Stimulated activated CD4-positive, alpha-beta T cell treated with anti-CD3 and anti-CD28 coated beads, Interleukin-1b, Interleukin-23, amount 100 ng/mL, for 4 hours (primary cell): ENCODE results near the gene TMEM119.
"Not testable (repeated sequence)": the region's sequence is repeated elsewhere in the genome, so short reads cannot be mapped to it uniquely, and the experiment has no call there.

Source experiments
- DNase-seq, 2 donors: peaks; one replicate each; pipeline ENCODE4 v3.0.0-alpha.2; 2020; ENCODE audit warnings: low read depth in 2 of 2

Gene TMEM119

DNA sequence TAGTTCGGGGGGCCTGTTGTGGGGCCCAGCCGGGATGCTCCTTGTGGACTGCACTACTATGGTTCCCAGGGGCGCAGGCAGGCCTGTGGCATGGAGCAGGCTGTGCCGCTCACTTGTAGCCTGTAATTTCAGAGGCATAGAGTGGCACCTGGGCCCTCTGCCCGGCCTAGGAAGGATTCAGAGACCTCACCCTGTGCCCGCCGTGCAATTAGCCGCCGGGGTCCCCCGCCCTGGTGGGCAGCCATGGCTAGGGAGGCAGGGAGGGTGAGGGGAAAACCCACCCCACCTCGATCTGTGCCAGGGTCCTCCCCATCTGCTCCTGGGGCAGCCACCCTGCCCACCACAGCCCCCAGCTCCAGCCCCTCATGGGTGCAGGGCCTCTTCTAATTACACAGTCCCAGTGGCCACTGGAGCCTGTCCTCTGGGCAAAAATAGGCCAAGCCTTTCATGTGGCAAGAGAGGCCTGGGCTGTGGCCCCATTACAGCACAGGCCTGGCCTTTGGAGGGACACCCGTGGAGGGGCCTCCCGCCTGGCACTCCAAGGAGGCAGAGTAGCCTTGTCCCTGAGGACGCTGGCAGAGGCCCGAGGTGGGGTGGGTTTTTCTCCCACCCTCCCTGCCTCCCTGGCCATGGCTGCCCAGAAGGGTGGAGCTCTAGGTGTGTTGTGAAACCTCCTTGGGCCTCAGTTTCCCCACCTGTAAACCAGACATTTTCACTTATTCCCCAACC is 5.3 kb upstream of the TMEM119 start:
- no peak for DNase-seq

- no peak for DNase-seq
Measured at GRCh38 chr12:108602209-108602705, 4.4 kb upstream of the TMEM119 start.

- no peak for DNase-seq
Measured at GRCh38 chr12:108600702-108601007, 2.8 kb upstream of the TMEM119 start.

DNA sequence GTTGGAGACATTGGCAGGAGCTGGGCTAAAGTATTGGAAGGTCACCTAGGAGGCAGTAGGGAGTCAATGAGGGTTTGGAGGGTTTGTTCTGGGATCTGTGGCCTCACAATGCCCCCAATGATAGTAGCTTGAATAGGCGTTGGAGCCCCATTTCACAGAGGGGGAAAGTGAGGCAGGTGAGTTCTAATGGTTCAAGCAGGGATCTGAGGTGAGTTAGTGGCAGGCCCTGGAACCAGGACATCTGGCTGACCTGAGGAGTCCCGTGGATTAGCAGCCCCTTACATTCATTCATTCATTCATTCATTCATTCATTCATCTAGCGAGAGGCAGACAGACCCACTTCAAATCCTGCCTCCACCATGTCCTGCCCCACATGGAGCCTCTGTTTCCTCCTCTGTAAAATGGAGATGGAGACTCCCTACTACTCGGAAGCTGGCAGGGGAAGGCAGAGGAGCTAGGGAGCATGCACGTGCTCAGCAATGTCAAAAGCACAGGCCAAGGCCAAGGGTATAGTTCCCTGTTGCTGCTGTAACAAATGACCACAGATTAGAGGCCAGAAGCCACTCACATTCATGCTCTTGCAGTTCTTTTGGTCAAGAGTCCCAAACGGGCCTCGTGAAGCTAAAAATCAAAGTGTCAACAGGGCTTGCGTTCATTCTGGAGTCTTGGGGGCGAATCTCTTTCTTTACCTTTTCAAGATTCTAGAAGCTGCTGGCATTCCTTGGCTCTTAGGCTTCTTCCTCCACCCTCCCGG is 2.2 kb upstream of the TMEM119 start:
- no peak for DNase-seq

- DNase-seq: no peak
Measured at GRCh38 chr12:108599541-108599940, 1.7 kb upstream of the TMEM119 start.

DNA sequence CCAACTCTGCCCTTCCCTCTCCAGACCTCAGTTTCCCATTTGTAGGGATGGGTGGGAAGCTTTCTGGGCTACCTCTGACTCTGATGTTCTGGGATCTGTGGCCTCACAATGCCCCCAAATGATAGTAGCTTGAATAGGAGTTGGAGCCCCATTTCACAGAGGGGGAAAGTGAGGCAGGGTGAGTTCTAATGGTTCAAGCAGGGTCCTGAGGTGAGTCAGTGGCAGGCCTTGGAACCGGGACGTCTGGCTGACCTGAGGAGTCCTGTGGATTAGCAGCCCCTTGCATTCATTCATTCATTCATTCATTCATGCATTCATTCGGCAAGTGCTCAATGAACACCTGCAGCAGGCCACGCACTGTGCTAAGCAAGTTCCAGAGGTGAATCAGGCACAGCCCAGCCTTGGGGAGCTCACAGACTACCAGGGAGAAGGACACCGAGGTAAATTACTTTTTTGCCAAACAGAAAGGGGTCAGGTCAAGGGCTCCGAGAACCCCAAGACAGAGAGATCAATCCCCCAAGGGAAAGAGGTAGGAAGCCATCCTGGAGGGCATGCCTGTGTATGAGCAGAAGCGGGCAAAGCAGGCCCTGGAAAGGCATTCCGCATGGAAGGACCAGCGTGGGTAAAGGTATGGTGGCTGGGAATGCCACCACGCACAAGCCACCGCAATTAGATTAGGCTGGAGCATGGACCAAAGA is 818 bp upstream of the TMEM119 start:
- no peak for DNase-seq

GRCh38 chr12:108596854-108597558 is 878 bp downstream of the TMEM119 start:
- DNase-seq: no peak

GRCh38 chr12:108595711-108596647 is 1.9 kb downstream of the TMEM119 start:
- DNase-seq: no peak

DNA sequence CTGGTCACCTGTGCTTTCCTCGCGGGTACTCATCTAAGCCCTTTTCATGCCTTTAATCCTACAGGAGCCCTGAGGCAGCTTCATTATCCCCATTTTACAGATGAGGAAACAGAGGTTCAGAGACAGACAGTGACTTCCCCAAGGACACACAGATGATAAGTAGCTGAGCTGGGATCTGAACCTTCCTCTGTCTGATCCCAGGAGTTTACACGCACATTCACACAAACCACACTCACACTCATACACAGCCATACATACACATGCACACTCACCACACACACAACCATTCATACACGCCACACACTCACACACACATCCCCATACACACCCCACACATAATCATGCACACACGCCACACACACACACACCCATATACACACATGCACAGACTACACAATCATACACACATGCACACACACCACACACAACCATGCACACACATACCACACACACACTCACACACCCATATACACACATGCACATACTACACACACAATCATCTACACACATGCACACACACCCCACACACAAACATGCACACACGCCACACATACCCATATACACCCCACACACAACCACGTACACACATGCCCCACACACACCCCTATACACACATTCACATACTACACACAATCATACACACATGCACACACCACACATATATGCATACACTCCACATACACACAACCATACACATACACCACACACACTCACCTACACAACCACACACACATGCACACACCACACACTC is 2.7 kb downstream of the TMEM119 start:
- DNase-seq: no peak

DNA sequence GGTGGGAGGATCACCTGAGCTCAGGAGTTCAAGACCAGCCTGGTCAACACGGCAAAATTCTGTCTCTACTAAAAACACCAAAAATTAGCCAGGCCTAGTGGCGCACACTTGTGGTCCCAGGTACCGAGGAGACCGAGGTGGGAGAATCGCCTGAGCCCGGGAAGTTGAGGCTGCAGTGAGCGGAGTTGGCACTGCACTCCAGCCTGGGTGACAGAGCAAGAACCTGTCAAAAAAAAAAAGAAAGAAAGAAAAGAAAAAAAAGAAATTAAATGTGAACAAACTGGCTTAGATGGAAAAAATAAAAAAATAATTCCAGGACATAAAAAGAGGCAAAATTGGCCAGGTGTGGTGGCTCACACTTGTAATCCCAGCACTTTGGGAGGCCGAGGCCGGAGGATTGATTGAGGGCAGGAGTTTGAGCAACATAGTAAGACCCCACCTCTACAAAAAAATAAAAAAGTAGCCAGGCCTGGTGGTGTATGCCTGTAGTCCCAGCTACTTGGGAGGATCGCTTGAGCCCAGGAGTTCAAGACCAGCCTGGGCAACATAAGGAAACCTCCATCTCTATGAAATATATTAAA is 3.5 kb downstream of the TMEM119 start:
- no peak for DNase-seq

GRCh38 chr12:108592033-108592909 is 5.6 kb downstream of the TMEM119 start:
- DNase-seq: no peak

DNA sequence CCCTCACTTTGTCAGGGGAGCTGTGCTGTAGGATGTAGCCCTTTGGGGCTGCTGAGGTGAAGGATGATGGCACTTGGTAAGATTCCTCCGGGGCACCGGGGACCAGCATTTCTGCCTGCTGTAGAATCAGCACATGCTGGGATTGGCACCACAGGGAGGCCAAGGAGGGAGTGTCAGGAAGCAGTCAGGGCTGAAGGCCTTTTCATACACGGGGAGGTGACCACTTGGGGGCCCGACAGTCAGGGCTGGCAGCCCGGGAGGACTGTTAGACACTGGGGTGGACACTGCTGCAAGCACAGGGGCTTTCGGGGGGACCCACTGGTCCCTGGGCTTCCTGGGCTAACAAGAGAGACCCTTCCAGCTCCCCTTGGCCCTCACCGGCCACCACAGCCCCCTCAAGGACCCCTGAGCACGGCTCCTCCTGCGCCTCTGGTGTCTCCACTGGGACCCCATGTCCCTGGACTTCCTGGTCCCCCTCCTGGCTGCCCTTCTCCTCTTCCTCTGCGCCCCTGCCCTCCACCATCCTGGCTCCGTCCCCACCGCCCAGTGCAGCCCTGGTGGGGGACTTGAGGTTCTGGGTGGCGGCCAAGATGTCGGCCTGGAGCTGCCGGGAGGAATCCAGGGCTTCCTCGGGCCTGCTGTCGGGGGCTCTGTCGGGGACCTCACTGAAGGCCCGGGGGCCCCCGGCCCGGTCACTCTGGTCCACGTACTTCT is 6.5 kb downstream of the TMEM119 start:
- no peak for DNase-seq

DNA sequence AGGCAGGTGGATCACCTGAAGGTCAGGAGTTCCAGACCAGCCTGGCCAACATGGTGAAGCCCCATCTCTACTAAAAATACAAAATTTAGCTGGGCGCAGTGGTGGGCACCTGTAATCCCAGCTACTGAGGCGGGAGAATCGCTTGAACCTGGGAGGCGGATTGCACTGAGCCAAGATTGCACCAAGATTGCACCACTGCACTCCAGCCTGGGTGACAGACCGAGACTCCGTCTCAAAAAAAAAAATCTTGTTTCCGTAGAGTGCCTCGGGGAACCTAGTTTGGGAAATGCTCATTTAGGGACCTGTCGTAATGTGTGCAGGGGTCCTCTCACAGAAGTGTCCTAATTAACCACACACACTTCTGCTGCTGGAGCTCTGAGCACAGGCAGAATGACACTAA is 7.4 kb downstream of the TMEM119 start:
- not testable (repeated sequence) for DNase-seq

- no peak for DNase-seq
Measured at GRCh38 chr12:108589840-108590229, 8.0 kb downstream of the TMEM119 start.

DNA sequence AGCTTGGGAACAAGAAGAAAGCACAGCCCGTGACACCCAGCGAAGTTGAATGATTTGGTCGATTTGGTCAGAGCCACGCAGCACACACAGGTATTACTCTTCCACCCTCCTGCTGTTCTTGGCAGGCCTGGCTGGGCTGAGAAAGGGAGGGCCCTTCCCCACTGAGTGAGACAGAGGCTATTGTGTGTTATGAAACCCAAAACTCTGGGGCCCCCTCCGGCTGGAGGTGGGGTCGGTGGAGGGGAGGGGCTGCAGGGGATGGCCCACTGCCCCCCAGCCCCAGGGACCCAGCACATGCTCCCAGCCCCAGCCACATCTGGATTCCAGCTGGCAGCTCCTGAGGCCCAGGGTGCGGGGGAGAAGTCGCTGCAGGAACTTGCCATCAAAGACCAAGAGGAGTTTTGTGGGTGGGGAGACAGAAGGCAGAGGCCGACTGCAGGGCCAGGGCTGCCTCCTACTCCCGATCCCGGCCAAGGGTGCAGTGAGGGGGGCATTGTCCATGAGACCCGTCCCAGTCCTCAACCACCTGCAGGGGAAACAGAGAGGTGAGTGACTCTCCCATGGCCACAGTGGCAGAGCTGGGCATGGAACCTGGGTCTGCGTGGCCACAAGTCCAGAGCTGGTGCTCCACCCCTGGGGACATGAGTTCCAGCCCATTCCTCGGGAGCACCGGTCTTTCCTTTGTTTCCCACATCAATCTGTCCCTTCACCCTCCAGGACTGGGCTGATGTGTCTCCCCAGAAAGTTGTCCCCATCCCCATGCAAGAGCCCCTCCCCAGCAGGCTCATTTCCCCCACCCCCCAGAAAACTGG is 8.7 kb downstream of the TMEM119 start:
- DNase-seq: no peak

- DNase-seq: no peak
Measured at GRCh38 chr12:108587826-108588225, 10.1 kb downstream of the TMEM119 start.

DNA sequence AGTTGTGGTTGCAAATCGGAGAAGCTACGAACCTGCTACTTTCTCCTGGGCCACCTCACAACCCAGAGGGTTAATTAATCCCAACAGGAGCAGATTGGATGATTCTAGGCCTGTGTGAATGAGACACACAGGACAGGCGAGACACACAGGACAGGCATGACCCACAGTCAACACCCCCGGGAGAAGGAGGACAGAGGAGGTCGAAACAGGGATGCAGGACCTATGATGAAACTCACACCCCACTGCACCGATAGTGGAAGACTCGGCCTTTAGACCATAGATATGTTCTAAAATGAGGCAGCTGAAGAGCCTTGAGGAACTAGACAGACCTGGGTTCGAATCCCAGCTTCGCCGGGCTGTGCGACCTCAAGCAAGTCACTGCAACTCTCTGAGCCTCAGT is 11.6 kb downstream of the TMEM119 start:
- no peak for DNase-seq
